Stomach (tissue), 9 donors: ENCODE measurements around the gene ARMC3. TPM values are rescaled to one million over a fixed set of nuclear protein-coding genes. Genes with fewer than 3 reads are reported as not detected.
A peak's percentile ranks its signal among the peaks of the same experiment; 100 is the strongest.
"Not testable (repeated sequence)": the region's sequence is repeated elsewhere in the genome, so short reads cannot be mapped to it uniquely, and the experiment has no call there.

Source experiments
- DNase-seq, 2 donors: peaks; one replicate each; pipeline versions ENCODE4 v3.0.0 to v3.0.0-alpha.2; 2013 to 2019
- H3K27ac ChIP-seq, 5 donors: fragments of 200-600 bp in 4 of 5; sonication (generic) in 4 of 5; one replicate each; pipeline ENCODE4 v1.5.1; 2013 to 2019; ENCODE audit warnings: mild to moderate bottlenecking in 1 of 5, moderate library complexity in 1 of 5
- H3K27me3 ChIP-seq, 3 donors: fragments of 200-600 bp; sonication (generic); one replicate each; pipeline ENCODE4 v1.5.1; 2017 to 2019; ENCODE audit warnings: mixed run types in 1 of 3
- H3K36me3 ChIP-seq, 4 donors: fragments of 200-600 bp; sonication (generic); 1 replicate in 3 of 4; 2 replicates in 1 of 4; pipeline ENCODE4 v1.5.1; 2016 to 2019
- H3K4me1 ChIP-seq, 4 donors: fragments of 200-600 bp; sonication (generic); one replicate each; pipeline ENCODE4 v1.5.1; 2016 to 2019
- H3K4me3 ChIP-seq, 4 donors: fragments of 200-600 bp; sonication (generic) in 3 of 4; one replicate each; pipeline ENCODE4 v1.5.1; 2016 to 2019; ENCODE audit warnings: mild to moderate bottlenecking in 1 of 4
- H3K9me3 ChIP-seq, 4 donors: fragments of 200-600 bp; sonication (generic); one replicate each; pipeline ENCODE4 v1.5.1; 2016 to 2019
- EP300 ChIP-seq: sonication (generic); formaldehyde crosslinking; IDR thresholded peaks from one replicate; pipeline ENCODE4 v1.6.1; 2017; ENCODE audit warnings: antibody characterized with exemption
- POLR2A ChIP-seq, 4 donors: fragments of 450-650 bp; IDR thresholded peaks; one replicate each; pipeline ENCODE4 v1.6.1; 2016; ENCODE audit warnings: antibody characterized with exemption in 4 of 4, control low read depth in 2 of 4, mild to moderate bottlenecking in 1 of 4, moderate library complexity in 1 of 4
- POLR2AphosphoS5 ChIP-seq, 3 donors: sonication (generic); formaldehyde crosslinking; IDR thresholded peaks; one replicate each; pipeline ENCODE4 v1.6.1; 2016; ENCODE audit warnings: antibody characterized with exemption in 3 of 3
- WGBS, 5 donors: extraction: QIAGEN DNeasy Blood & Tissue Kit in 3 of 5; methylation state at CpG; one replicate each; pipeline versions ENCODE4 v1.1.5 to v1.1.7; 2013 to 2018; 5-methylcytosine and 5-hydroxymethylcytosine counted together
- intact Hi-C: fragments of 100-400 bp; cut with DNase I; formaldehyde crosslinking; loops from one replicate; pipeline ENCODE4 v1.15.1; 2023; ENCODE audit warnings: low total_unique reads
- polyA plus RNA-seq, 3 donors: library from polyadenylated mRNA; stranded (reverse); fragments of 200-250 nt; gene quantifications; one replicate each; pipeline ENCODE4 v1.2.3, GENCODE V29; 2013
- total RNA-seq, 5 donors: library from RNA; depleted of rRNA; stranded (reverse); fragments of >200 nt; gene quantifications; one replicate each; pipeline versions ENCODE4 v1.1.0 to v1.2.3, GENCODE V29; 2014 to 2016
- TF ChIP-seq, protein P1 (sequence below), 7 experiments: fragments of 450-650 bp in 4 of 7; fragments of 200-600 bp in 3 of 7; sonication (generic) in 3 of 7; IDR thresholded peaks; one replicate each; pipeline ENCODE4 v1.5.1; 2016 to 2019; ENCODE audit warnings: antibody characterized with exemption in 7 of 7, control low read depth in 2 of 7, mild to moderate bottlenecking in 1 of 7
- donor health status: healthy with polysubstance abuse.
- donor health status: Bipolar disorder and iron deficiency.
- donor health status: healthy.

Gene ARMC3
- total and polyA plus RNA-seq, 8 donors = not detected

- no peak overlapping the region for H3K27ac ChIP-seq
- intact Hi-C loops = no loop called here
- H3K4me1 ChIP-seq = peaks cover 0 to 12% (median 3%) of the 10 kb centered on the region in 4 donors
- 93 to 96% (median 95%) methylated on average over 3 of the region's 3 CpGs for WGBS, 5 donors
- DNase-seq = no peak
- H3K27me3 ChIP-seq = no peaks in the 10 kb centered on the region
- TF ChIP-seq, protein P1, sequence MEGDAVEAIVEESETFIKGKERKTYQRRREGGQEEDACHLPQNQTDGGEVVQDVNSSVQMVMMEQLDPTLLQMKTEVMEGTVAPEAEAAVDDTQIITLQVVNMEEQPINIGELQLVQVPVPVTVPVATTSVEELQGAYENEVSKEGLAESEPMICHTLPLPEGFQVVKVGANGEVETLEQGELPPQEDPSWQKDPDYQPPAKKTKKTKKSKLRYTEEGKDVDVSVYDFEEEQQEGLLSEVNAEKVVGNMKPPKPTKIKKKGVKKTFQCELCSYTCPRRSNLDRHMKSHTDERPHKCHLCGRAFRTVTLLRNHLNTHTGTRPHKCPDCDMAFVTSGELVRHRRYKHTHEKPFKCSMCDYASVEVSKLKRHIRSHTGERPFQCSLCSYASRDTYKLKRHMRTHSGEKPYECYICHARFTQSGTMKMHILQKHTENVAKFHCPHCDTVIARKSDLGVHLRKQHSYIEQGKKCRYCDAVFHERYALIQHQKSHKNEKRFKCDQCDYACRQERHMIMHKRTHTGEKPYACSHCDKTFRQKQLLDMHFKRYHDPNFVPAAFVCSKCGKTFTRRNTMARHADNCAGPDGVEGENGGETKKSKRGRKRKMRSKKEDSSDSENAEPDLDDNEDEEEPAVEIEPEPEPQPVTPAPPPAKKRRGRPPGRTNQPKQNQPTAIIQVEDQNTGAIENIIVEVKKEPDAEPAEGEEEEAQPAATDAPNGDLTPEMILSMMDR (IDR thresholded peaks at IDR 0.05) = no peak
- TF ChIP-seq POLR2A (IDR thresholded peaks at IDR 0.05) (no peak), EP300 (no peak), POLR2AphosphoS5 (IDR thresholded peaks at IDR 0.05) (no peak)
- H3K36me3 ChIP-seq = no peaks in the 10 kb centered on the region
- H3K9me3 ChIP-seq = peaks cover 0 to 8% (median 0%) of the 10 kb centered on the region in 4 donors
- no peak overlapping the region for H3K4me3 ChIP-seq
These were observed 12.5 kb upstream of the ARMC3 start for GRCh38 chr10:22915314-22915713.

DNA sequence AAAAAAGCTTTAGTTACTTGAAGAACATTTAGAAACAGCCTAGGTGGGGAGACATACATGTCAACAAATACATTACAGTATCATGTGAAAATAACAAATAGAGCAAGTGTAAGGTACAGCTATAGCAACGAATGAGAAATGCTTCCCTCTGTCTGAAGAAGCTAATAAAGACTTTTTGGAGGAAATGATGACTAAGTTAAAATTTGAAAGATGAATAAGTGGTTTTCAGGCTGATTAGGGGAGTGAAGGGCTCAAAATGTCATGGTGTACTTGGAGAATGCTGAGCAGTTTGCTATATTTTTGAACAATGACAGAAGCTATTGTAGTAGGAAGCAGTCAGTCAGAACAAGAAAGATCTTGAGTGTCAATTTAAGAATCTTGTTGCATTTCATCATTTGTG is 2.8 kb upstream of the ARMC3 start:
- Histone ChIP-seq H3K36me3 (no peaks in the 10 kb centered on the region), H3K9me3 (peaks cover 0 to 5% (median 0%) of the 10 kb centered on the region in 4 donors), H3K4me1 (peaks cover 0 to 10% (median 7%) of the 10 kb centered on the region in 4 donors), H3K4me3 (no peak overlapping the region), H3K27ac (no peak overlapping the region), H3K27me3 (peaks cover 0 to 4% (median 0%) of the 10 kb centered on the region in 3 donors)
- intact Hi-C loops = no loop called here
- WGBS, 5 donors = 61 to 77% (median 68%) methylated on average over 1 of the region's 1 CpG
- TF ChIP-seq POLR2AphosphoS5 (IDR thresholded peaks at IDR 0.05) (no peak), POLR2A (IDR thresholded peaks at IDR 0.05) (no peak)
- DNase-seq = no peak

DNA sequence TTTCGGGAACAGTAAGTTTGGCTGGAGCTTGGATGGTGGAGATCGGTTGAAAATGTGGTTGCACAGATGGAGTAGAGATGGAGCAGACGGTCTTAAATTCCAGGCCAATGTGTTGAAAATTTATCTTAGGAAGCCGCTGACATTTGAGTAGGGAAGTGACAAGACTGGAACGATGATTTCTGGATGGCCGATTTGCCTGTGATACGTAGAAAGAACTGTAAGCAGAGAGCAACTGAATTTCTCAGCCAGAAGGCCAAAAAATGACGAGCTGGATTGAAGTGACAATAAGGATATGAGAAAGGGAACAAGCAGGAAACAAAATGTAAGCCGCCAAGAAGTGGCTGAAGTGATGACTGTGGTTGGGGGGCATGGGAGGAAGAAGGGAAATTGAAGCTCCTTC is 687 bp upstream of the ARMC3 start:
- H3K9me3 ChIP-seq = peaks cover 0 to under 1% (median 0%) of the 10 kb centered on the region in 4 donors
- peaks cover 0 to 4% (median 0%) of the 10 kb centered on the region in 3 donors for H3K27me3 ChIP-seq
- H3K4me1 ChIP-seq = peaks cover 0 to 13% (median 9%) of the 10 kb centered on the region in 4 donors
- DNase-seq = peak in 1 of 2 donors; percentile 2
- 83 to 90% (median 86%) methylated on average over 9 of the region's 9 CpGs for WGBS, 5 donors
- no peak overlapping the region for H3K27ac ChIP-seq
- H3K36me3 ChIP-seq = no peaks in the 10 kb centered on the region
- TF ChIP-seq POLR2AphosphoS5 (IDR thresholded peaks at IDR 0.05) (no peak), POLR2A (IDR thresholded peaks at IDR 0.05) (no peak), EP300 (no peak)
- TF ChIP-seq, protein P1 (IDR thresholded peaks at IDR 0.05) = no peak
- intact Hi-C loops = no loop called here
- peak overlapping the region in 3 of 4 donors; percentile 36 to 53 (median 41) for H3K4me3 ChIP-seq

GRCh38 chr10:22929053-22929452 is 1.2 kb downstream of the ARMC3 start:
- intact Hi-C loops, DNase-seq: not testable (repeated sequence)
- 92 to 98% (median 95%) methylated on average over 4 of the region's 4 CpGs for WGBS, 5 donors

GRCh38 chr10:22931948-22932347 is 4.1 kb downstream of the ARMC3 start:
- TF ChIP-seq POLR2AphosphoS5 (IDR thresholded peaks at IDR 0.05) (no peak), EP300 (no peak), POLR2A (IDR thresholded peaks at IDR 0.05) (no peak)
- TF ChIP-seq, protein P1 (IDR thresholded peaks at IDR 0.05) = no peak
- peak; percentile 33 to 35 for DNase-seq

More at GRCh38 chr10:22929053-22929452, 1.2 kb downstream of the ARMC3 start:
- H3K4me3 ChIP-seq, H3K36me3 ChIP-seq, H3K27me3 ChIP-seq, H3K9me3 ChIP-seq, H3K27ac ChIP-seq: not testable (repeated sequence)
- peaks cover 0 to 14% (median 9%) of the 10 kb centered on the region in 4 donors for H3K4me1 ChIP-seq

More at GRCh38 chr10:22931948-22932347, 4.1 kb downstream of the ARMC3 start:
- Histone ChIP-seq H3K27me3 (peaks cover 0 to 4% (median 0%) of the 10 kb centered on the region in 3 donors), H3K4me3 (no peak overlapping the region), H3K4me1 (peaks cover 0 to 14% (median 9%) of the 10 kb centered on the region in 4 donors), H3K9me3 (no peaks in the 10 kb centered on the region), H3K27ac (no peak overlapping the region), H3K36me3 (no peaks in the 10 kb centered on the region)
- intact Hi-C loops = no loop called here
- 17 to 43% (median 29%) methylated on average over 2 of the region's 2 CpGs for WGBS, 5 donors
